Stimulated activated CD4-positive, alpha-beta T cell treated with anti-CD3 and anti-CD28 coated beads, Interleukin-2, amount 100 ng/mL, for 24 hours (primary cell): ENCODE measurements around the gene GNG13.
"Not testable (repeated sequence)": the region's sequence is repeated elsewhere in the genome, so short reads cannot be mapped to it uniquely, and the experiment has no call there.

Source experiments
- DNase-seq, 2 donors: peaks; one replicate each; pipeline ENCODE4 v3.0.0-alpha.2; 2020

Gene GNG13, protein sequence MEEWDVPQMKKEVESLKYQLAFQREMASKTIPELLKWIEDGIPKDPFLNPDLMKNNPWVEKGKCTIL

DNA sequence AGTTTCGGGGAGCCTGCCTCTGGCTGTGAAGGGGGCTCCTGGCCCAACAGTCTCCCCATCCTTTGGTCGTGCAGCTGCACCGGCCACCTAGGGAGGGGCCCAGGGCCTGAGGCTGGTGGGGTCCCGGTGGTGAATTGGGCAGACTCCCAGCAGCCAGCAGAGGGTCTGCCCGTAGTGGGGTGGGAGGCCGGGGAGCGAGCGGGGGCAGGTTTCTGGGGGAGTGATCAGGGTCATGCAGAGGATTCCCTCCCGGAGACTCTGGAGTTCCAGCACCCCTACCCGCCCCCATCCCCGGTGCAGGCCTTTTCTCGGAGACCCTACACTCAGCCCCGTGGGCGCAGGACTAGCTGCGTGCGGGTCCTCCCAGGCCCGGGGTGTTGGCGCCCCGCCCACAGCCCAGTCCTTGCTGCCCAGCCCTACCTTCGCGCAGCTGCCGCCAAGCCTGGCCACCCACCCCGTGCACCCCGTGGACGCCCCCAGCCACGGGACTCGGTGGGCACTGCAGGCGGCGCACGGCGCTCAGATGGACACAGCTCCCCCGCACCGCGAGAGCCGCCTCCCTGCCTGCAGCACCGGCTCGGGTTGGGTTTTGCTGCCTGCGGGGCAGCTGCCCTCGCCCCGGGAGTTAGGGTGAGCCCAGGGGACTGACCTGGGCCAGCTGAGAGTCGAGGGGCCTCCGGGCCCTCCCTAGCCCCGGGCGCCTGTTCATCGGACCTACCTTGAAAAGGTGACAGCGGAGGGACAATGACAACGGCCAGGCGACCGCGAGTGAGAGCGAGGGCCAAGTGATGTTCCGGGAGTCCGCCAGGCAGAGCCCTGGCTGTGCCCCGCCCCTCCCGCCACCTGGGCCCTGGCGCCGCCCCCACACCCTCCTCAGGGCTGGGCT lies at the start of gene GNG13:
GNG13 (minus strand) TSS at position 787 of the 886 bp plus-strand sequence. CDS start 1,657 bp downstream, outside the sequence.
- peak in 1 of 2 donors; percentile 33 for DNase-seq

DNA sequence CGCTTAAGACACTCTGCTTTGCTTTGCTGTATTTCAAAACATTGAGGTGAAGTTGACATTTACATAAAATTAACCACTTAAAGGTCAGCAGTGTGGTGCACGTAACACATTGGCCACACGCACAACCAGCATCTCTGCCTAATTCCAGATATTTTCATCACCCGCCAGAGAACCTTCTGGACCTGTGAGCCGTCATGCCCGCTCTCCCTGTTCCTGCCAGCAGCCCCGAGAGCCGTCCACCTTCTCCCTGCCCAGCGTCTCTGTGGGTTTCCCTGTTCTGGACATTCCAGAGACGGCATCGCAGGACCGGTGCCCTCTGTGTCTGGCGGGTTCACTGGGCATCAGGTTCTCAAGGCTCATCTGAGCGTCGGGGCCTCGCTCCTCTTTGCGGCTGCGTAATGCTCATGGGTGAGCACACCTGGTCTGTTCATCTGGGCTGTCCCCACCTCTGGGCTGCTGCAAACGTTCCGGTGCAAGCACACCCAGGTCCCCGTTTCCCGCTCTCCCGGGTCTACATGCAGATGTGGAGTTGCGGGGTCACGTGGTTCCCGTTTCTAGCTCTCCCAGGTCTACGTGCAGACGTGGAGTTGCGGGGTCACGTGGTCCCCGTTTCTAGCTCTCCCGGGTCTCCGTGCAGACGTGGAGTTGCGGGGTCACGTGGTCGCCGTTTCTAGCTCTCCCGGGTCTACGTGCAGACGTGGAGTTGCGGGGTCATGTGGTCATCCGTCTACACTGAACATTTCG lies 48.1 kb upstream of the GNG13 start:
- no peak for DNase-seq

DNA sequence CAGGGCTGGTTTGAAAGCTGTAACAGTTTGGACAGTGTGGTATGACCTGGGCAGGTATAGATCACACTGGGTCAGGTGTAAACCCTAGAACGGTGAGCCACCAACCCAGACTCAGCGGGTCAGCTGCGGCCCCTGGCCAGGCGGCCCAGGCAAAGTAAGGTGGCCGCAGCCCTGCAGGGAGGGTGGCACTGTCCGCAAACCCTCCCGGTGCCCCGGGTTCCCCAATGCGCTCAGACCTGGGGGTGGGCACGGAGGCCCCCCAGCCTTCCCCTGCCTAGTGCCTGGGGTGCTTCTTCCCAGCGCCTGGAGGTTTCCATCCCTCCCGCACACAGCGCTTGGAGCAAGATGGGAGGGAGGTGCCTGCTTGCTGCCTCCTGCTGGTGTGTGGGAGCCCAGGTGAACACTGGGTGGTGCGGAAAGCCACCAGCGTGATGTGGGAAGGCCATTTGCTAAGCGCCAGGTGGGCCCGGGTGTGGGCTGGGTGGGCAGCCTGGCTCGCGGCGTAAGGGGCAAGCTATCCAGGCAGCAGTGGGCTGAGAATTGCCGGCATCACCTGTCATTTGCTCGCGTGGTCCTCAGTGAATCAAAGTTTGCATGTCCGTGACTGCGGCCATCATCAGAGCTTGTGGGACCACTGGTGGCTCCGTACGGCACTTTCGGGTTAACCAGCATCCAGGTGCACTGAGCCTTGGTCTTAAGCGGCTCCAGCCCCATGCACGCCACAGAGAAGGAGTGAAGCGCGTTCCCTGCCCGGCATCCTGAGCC lies 47.3 kb upstream of the GNG13 start:
- DNase-seq = no peak

DNA sequence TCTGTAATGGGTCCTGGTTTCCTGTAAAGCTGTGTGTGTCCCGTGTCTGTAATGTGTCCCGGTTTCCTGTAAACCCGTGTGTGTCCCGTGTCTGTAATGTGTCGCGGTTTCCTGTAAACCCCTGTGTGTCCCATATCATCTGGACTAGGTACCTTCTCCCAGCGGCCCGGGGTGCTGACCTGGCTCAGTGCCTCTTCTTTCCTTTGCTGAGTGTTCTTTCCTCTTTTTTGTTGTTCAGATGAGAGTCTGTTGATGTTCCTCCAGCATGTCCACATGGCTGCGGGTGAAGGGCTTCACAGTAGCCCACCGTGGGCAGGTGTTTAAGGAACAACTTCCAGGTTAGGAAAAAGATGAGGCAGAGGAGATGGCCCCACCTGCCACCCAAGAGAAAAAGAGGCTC lies 46.6 kb upstream of the GNG13 start:
- no peak for DNase-seq

- DNase-seq = no peak
These were observed 44.8 kb upstream of the GNG13 start for GRCh38 chr16:845351-845745.

DNA sequence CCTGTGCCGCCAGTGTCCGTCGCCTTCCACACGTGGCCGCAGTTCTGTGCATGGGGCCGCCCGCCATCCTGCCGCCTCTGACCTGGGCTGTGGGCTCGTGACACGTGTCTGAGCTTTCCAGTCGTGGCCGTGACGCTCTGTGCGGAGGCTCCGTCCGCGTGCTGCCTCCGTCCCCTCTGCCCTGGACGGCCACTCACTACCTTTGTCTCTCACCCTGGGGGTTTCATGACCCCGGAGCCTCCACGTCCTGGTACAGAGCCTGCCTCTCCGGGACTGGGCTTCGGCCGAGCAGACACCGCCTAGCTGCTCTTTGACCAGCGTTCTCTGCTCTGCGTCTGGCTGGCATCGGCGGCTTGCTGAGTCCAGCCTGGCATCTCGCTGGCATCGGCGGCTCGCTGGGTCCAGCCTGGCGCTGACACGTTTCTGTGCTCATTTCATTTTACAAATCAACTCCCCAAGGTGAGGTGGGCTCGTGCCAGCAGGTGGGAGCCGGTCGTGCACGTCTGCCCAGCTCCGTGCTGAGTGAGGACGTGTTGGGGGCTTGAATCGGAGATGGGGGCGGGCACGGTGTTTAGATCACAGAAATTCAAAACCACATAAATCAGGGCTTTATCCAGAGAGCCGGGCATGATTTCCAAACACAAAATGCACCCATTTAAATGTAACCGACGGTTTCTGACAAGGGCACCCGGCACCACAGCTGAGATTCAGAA lies 44.3 kb upstream of the GNG13 start:
- no peak for DNase-seq

GRCh38 chr16:843771-844170 lies 43.2 kb upstream of the GNG13 start:
- no peak for DNase-seq

DNA sequence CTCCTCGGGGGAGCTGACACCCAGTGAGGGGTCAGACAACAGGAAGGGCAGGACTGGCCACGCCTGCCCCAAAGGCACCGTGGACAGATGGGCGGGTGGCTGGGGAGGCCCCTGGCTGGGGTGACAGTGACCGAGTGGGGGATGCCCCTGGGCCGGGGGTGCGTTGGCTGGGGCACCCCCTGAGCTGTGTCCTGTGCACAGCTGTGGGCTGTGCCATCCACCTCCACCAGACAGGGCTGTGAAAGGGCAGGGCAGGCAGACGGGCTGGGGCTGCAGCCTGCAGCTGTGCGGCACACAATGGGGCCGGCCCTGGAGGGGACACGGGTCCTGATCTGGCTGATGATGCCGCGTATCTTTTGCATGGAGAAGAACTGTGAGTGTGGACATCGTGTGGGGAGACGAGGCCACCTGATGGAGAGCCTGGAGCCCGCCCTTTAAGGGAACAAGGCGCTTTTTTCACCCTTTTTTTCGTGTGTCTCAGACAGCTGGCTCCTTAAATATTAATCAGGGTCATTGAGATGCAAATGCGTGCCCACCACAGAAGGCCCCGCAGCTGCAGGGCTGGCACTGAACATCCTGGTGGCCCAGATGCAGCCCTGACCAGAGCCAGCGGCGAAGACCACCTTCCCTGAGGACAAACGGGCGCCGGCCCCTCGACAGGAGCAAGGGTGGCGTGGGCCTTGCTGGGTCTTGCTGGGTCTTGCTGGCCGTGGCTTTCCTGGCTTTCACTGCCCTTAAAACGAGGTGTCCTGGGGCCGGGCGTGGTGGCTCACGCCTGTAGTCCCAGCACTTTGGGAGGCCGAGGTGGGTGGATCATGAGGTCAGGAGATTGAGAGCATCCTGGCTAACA lies 42.4 kb upstream of the GNG13 start:
- DNase-seq = no peak

GRCh38 chr16:842061-842476 lies 41.5 kb upstream of the GNG13 start:
- DNase-seq = no peak

GRCh38 chr16:841455-842060 lies 41.0 kb upstream of the GNG13 start:
- DNase-seq = no peak

GRCh38 chr16:840561-841454 lies 40.3 kb upstream of the GNG13 start:
- DNase-seq = no peak

- DNase-seq = no peak
These were observed 39.3 kb upstream of the GNG13 start for GRCh38 chr16:839643-840408.

- DNase-seq = no peak
These were observed 38.2 kb upstream of the GNG13 start for GRCh38 chr16:838741-839140.

DNA sequence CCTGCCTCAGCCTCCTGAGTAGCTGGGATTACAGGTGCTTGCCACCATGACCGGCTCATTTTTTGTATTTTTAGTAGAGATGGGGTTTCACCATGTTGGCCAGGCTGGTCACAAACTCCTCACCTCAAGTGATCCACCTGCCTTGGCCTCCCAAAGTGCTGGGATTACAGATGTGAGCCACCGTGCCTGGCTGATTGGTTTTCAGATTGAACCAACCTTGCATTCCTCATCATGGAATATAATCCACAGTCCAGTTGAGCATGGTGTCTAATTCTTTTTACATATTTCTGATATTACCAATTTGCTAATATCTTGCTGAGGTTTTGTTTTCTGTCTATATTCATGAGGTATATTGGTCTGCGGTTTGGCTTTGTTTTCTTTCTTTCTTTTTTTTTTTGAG lies 36.3 kb upstream of the GNG13 start:
- not testable (repeated sequence) for DNase-seq

DNA sequence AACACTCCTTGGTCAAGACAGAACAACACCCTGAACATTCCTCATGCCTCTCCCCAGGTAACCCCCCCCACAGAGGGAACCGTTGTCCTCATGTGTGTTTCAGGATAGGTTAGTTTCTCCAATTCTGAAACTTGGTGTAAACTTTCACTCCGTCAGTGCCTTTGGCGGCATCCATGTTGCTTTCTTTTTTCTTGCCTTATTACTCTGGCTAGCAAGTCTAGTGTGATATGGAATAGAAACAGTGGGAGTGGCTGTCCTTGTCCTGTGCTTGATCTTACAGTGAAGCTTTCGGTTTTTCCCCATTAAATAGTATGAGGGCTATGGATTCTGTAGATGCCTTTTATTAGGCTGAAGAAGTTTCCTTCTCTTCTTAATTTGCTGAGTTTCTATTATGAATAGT lies 35.7 kb upstream of the GNG13 start:
- no peak for DNase-seq

- DNase-seq = no peak
These were observed 34.8 kb upstream of the GNG13 start for GRCh38 chr16:835373-835772.

GRCh38 chr16:833411-833810 lies 32.9 kb upstream of the GNG13 start:
- no peak for DNase-seq

GRCh38 chr16:832652-833336 lies 32.3 kb upstream of the GNG13 start:
- no peak for DNase-seq
